Measurements from ENCODE around the gene MST1R.
"Not testable (repeated sequence)": the region's sequence is repeated elsewhere in the genome, so short reads cannot be mapped to it uniquely, and the experiment has no call there.

Gene MST1R

DNA sequence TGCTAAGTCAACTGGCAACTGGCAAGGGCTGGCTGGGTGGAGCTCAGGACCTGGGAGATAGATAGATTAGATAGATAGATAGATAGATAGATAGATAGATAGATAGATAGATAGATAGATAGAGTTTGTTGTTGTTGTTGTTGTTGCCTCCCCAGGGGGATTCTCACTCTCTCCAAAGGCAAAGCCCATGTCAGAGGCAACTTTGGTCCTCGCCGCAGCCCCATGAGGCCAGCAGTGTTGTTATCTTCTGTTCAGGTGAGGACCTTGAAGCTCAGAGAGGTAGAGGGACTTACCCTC, 7.4 kb upstream of the MST1R start:
- no peak for DNase-seq

DNA sequence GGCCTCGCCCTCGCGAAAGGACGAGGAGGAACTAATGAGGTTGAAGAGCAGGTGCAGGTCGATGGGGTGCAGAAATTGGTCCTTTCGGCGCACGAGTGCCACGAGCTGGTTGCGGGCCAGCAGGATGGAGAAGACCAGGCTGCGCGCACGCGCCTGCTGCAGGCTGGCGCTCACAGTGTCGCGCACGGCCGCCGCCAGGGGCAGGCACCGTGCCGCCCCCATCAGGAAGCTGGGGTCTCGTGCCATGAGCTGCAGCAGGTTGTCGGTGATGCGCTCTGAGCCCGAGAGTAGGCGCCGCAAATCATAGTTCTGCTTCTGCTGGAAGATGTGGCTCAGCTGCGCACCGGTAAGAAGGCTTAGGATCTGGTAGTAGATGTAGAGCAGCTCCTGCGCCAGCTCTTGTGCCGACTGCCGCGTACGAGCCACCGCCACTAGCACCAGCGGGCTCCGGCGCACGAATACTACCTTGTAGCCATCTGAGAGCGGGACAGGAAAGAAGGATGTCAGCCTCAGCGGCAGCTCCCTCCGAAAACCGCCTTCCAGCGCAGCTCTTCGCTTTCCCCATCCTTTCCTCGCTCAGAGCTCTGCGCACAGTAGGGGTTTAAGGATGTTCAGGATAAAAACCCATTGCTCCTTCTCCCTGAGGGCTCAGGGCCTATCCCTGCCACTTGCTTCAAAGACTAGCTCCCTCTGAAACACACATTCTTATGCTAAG, 6.9 kb upstream of the MST1R start:
- DNase-seq = no peak

DNA sequence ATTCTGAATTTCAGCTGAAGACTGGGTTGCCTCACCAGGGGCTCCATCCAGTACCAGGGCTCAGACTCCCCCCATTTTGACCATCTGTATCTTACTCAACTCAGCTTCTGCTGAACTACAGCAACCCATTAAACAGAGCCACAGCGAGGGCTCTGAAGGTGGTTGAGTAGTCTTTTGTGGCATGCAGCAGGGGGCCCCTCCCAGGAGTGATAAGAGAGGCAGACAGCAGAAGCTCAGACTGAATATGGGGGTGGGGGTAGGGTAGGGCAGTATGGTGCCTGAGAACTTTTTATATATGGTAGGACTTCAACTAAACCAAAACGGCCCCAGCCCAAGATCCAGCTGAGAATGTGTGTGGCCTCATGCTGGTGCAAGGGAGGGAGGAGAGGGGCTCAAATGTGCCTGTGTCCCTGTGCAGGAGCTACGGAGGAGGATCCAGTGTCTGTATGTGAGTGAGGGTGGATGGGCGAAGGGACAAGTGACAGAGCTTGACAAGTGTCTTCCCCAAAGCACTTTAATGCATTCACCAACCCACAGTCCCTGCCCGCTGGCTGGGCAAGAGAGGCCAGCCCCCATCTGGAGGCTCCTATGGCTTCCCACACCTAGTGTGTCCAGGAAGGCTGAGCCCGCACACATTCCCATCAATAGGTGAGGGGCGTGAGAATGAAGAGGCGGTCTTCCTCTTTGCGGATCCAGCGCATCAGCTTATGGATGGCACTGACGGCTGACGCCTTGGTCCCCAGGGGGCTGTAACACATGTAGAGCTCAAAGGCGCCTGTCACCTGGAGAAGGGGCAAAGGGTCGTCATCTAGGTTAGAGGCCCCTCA, 4.9 kb upstream of the MST1R start:
- no peak for DNase-seq

DNA sequence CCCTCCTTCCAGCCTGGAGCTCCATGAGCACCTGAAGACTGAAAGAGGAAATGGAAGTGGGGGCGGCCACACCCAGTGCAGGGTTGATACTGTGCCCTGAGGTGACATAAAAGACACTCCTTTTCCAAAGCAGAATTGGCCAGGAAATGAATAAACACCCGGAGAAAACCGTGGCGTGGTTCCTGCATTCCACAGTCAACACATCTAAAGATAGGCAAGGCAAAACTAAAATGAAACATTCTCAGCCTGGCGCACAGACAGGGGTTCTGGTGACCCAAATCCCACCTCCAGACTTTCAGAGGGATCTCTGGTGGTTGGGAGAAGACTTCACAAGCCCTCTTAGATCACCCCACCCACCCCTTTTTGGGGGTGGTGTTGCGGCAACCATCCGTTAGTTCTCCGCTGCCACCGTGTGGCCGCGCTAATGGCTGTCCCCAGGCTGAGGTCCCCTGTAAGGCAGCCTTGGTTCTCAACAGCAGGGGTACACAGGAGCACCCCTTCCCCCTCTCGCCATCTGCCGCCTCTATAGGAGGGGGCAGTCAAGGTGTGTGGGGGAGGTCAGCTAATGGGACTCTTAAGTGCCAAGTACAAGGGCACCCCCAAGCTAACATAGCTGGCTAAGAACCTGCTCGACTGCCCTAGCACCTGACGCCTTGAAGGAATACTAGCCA, 2.5 kb upstream of the MST1R start:
- no peak for DNase-seq

DNA sequence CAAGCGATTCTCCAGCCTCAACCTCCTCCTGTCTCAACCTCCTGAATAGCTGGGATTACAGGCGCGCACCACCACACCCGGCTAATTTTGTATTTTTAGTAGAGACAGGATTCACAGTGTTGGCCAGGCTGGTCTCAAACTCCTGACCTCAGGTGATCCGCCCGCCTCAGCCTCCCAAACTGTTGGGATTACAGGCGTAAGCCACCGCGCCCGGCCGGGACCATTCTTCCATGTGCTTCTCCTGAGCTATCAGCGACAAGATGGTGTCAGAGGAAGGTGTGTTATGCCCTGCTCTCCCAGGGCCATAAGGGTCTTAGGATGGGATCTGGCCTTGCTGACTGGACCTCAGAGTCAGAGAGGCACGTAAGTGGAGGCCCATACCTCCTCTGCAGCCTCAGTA, 775 bp upstream of the MST1R start:
- not testable (repeated sequence) for DNase-seq

DNA sequence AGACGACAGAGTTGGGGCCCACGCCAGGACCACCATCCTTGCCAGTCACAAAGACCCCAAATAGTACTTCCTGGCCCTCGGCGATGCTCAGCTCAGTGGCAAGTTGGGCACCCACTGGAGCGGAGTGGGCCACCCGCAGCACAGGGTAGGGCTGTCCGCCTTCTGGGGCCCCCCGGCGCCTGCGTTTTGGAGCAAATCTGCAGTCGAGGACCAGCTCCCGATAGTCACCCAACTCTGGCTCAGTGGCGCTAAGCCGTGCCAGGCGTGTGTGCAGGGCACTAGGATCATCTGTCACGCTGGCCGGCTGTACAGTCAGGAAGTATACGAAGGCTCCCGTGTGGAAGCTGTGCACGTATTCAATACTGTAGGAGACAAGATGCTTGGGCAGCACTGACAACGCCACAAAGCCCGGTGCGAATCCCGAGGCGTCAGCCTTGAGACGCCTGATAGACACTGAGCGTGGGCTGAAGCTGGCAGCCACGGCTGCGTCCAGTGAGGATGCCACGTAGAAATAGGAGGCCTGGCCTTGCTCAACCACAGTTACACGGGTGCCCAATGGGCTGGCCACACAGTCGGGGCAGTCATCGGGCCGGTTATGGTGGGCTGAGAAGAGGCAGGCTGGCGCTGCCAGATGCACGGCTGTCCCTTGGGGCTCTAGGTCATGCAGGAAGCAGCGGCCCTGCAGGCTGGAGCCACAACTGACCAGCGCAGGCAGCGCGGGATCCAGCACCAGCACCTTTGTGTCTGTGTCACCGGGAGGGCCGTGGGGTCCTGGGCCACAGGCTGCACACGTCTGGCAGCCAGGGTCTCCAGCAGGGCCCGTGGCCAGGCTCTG, 945 bp downstream of the MST1R start:
- DNase-seq = no peak

DNA sequence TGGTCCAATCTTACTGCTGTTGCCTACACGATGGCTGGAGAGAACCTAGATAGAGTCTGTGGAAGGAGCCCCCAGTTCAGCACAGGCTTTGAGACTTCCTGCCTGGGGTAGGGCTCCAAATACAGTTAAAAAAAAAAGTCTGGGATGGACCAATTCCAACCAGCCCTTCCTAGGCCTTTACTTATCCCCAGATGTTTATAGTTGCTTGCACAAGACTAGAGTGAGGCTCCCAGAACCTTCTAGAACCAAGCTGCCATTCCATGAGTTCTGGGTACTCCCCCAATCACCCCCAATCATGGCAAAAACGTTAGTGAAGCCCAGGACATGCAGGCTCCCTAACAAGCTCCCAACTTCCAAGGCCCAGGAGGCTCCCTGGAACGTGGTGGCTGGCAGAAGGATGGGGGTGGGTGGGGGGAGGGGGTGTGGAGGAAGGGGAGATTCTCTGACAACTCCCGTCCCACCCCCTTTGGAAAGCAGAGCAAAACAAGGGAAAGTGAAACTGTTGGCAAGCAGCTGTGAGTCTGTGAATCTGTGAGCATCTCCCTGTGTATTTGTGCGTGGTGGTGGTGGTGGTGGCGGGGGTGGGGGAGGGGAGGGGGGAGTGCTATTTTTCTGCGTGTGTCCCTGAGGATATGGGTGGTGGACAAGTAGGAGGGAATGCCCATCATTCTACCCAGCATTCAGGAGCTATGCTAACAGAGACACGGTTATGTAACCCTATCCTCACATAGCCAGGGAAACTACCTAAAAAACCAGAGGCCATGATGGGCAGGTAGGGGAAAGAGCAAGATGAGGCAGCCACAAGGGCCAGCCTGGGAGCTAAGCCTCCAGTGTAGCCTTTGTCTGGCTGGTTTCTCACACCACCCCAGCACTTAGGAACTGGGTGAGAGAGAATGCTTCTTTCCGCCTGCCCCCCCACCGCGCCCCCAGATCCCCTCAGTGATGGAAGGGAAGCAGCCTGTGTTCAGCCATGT, 2.0 kb downstream of the MST1R start:
- DNase-seq = no peak

DNA sequence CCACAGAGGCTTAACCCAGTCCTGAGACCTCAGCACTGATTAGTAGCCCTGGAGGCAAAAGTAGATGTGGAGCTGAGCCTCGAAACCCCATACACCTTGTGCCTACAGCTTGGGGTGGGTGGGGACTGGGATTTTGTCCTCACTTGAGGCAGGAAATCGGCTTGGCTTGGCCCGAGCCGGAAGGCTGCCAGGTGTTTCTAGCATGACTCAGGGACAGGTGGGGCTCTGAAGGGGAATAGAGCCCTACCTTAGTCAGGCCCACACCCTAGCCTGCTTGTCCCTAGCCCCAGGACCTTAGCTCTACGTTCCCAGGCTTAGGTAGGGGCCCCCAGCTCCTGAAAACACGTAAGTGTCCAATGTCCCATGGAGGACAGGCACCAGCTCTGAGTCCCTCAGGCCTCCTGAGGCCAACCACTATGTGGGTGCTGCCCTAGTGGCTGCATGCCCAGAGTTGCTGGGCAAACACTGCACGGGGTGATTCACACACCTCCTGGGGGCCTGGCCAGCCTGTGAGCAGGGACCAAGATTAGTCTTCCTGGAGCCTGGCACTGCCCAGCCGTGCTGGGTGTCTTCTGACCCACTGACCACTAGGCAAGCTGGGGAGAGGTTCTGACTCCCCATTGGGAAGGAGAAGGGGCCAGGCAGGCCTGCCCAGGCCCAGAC, 3.1 kb downstream of the MST1R start:
- DNase-seq = no peak

DNA sequence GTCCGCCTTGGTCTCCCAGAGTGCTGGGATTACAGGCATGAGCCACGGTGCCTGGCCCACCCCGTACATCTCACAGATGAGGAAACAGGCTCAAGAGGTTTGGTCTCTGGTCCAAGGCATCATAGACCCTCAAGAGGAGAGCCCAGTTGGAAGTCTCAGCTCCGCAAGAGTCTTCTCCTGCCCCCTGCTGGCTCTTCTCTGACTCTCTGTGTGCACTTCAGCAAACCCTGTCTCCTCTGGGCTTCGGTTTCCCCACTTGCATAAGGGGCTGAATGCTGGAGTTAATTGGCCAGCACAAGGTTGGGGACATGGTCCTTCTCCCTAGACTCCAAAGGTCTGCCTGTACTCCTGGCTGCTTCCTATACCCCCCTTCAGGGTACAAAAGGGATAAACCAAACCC, 3.9 kb downstream of the MST1R start:
- no peak for DNase-seq

DNA sequence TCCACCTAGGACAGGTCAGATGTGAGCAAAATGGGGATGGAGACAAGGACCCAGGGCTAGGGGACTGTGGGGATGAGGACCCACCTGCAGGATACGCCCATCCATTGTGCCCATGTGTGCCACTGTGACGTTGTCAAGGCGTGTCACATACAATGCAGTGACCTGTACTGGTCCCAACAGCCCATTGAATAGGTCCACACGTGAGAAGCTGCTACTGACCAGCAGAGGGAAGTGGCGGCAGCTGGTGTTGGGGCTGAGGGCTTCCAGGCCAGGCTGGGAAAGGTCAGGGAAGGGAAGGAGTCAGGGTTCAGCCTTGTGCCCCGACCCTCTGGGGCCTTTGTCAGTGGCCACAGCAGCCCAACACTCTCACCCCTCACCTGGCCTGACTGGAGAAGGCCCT, 4.7 kb downstream of the MST1R start:
- DNase-seq = no peak

DNA sequence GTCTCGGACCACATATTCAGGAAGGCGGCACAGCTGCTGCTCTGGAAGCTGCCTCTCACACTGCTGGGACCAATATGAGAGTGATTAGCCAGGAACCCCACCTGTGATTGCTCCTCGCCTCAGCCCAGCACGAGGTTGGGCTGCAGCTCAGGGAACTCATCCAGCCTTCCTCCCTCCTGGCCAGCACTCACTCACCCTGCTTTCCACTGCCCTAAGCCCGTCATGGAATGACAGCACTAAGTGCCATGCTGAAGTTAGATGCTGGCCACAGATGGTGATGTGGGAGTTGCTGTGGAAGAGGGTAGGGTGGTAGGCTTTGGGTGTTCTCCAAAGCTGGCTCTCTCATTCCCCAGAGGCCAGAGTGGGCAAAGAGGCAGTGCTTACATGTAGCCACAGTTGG, 7.3 kb downstream of the MST1R start:
- DNase-seq = no peak

DNA sequence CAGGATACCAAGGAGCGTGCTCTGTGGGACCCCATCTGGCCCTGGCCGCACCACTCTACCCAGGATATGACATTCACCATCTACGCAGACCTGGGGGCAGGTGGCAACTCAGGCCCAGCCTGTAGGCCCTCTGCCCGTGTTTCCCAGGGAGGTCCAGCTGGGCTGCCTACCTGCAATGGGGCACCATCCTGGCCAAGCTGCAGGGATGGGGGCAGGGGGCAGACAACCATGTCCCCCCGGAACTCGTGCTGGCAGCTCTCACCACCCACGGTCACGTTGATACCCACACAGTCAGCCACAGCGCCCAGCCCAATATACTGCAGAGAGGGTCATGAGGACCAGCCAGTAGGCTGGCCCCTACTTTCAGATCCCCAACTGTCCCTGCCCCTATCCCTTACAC, 7.9 kb downstream of the MST1R start:
- no peak for DNase-seq

DNA sequence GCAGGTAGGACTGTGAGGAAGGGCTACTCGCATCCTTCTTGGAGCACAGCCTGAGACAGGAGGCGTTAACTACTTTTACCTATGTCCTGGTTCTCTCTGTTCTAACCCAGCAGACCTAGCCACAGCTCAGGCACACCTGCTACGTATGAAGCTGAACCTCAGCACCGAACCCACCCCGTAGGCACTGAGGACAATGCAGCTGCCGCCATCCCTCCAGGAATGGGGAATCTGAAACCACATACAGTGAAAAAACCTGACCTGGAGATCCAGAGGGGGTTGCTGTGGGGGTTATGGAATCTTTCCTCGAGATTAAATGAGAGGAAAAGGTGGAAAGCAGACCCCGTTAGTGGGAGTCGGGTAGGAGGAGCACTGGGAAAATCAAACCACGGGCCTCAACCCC, 14.4 kb downstream of the MST1R start:
- DNase-seq = no peak

DNA sequence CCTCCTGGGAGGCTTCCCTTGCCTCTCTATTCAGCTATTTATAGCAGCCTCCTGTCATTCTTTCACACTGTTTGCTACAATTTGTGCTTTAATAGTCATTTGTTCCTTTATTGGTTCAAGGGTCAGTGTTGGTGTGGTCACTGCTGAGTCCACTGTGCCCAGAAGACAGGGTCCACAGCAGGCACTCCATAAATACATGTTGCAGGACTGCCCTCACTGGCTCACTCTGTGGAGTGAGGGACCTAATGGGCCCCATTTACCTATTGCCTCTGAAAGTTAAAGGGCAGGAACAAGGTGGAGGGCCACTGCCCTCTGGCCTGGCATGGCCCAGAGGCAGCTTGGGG, 16.8 kb downstream of the MST1R start:
- no peak for DNase-seq

DNA sequence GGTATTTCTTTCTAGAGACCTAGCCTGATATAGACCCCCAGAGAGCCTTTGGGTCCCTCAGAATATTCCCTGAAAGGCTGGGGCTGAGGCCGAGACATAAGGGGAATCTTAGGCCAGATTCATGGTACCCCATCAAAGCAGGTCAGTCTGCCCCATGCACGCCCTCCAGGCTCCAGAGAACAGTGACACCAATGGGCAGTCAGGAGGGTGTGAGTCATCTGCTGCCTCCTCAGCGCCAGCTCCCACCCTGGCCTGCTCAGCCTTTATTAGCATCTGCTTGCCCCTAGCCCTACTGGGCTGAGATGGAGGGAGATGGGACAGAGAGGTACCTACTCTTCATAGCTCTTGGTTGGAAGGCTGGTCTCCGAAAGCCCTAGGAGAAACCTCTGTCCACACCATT, 19.7 kb downstream of the MST1R start:
- DNase-seq = no peak

DNA sequence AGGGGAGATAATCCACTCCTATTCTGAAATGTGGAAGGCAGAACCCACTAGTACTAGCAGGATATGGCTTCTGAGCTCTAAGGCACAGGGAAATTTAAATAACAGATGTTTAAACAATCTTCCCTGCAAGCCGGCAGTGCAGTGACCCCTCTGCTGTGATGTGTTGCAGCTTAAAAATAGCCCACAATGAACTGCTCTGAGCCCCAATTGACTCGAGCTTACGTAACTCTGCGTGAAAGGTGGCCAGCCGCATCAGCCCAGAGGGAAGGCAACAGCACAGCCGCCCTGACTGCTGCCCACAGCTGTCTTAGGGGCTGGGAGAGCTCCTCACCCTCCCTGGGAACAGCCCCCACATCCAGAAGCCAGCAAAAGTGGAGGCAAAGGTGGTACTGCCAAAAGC, 21.5 kb downstream of the MST1R start:
- DNase-seq = no peak

DNA sequence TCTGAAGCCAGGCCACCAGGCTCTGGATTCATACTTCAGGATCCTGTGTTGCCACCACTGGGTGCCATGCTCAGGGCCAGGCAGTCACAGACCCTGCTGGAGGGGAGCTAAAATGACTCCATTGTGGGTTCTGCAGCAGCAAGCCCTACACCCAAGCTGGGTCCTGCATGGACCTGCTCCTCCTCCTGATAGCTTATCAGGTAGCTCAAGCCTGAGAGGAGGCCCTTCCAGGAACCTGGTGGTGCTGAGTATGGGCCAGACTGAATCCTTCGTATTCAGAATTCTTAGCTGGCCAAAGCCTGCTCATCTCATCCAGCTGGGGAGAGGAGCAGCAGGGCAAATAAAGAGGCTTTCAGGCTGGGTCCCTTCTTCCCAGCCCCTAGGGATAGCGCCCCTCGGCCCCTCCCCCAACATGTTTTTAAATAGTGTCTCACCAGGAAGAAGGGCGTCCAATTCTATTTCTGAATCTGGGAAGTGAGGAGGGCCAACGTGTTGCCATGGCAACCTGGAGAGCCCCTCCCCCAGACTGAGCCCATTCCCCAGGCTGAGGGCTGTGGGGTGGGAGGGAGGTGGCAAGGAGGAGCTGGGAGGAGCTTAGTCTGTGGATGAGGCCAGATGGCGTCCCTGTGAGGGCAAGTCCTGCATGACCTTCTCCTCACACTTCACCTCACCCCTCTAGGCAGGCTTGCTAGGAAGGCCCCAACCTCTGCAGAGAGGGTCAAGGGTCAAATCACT, 22.9 kb downstream of the MST1R start:
- no peak for DNase-seq

DNA sequence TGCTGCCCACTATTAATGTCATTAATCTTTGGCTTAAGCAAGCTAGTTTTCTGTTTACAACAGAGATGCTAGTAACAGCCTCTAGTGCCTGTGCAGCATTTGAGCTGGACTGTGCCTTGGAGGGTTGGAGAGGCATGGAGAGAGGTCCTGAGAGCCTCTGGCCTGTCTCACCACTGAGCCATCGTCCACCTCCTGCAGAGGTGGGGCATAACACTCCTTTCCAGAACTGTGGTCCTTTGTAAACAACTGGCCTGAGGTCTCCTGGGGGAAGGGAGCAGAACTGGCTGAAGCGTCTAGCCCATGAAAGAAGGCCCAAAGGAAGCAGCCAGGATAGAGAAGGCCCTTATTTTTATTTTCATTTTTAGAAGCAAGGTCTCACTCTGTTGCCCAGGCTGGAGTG, 24.0 kb downstream of the MST1R start:
- DNase-seq = no peak

DNA sequence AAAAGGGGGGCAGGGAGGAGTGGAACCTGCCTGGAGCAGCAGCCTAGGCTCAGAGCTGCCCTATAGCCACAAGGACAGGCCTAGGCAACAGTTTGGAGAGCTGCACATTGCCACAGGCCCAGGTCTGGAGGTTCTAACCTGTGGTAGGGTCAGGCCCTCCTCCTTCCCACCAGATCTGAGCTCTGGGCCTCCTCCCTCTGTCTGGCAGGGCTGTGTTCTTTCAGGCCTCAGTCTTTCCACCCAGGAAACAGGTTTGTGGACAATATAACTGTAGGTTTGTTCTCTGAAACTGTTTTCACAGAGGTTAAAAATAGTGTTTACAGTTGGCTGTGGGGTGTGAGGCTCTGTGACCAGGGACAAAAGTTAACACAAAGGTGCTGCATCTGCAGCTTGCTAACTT, 25.0 kb downstream of the MST1R start:
- DNase-seq = no peak

DNA sequence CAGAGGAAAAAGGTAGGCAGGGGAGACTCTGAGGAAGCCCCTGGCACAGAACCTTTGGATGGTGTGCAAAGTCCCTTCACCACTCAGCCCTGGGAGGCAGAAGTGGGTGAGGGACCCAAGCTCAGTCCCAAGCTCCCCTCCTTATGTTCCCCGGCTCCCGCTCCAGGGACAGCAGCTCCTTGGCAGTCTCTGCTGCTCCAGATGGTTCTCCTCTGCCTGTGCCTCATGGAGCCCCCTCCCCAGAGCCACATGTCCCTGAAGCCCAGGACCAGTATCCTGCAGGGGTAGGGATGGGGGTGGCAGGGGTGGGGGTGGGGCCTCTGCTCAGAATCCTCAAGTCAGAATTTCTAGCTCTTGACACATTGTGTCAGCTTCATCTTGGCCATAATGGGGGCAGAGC, 26.0 kb downstream of the MST1R start:
- DNase-seq = no peak

DNA sequence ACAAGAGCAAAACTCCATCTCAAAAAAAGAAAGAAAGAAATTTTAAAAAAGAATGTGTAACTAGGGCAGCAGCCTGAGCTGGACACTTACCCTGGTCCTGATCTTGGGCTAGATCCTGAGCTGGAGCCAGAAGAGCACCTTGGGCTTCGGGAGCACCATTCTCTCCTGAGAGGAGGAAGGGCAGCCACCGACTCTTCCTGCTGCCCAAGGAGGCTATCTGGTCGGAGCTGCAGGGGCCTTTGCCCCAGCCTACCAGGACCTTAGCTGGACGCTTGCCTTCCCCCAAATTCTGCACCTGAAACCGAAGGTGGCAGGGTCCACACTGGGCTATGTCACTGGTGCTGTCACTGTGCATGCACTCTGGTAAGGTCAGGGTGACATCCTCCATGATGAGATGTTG, 27.1 kb downstream of the MST1R start:
- no peak for DNase-seq

Measured in cerebellar nuclear complex (tissue), 1 donor.